ENCODE data around the gene ARPC5.
A peak's percentile ranks its signal among the peaks of the same experiment; 100 is the strongest.
"Not testable (repeated sequence)": the region's sequence is repeated elsewhere in the genome, so short reads cannot be mapped to it uniquely, and the experiment has no call there.

ARPC5 gene

DNA sequence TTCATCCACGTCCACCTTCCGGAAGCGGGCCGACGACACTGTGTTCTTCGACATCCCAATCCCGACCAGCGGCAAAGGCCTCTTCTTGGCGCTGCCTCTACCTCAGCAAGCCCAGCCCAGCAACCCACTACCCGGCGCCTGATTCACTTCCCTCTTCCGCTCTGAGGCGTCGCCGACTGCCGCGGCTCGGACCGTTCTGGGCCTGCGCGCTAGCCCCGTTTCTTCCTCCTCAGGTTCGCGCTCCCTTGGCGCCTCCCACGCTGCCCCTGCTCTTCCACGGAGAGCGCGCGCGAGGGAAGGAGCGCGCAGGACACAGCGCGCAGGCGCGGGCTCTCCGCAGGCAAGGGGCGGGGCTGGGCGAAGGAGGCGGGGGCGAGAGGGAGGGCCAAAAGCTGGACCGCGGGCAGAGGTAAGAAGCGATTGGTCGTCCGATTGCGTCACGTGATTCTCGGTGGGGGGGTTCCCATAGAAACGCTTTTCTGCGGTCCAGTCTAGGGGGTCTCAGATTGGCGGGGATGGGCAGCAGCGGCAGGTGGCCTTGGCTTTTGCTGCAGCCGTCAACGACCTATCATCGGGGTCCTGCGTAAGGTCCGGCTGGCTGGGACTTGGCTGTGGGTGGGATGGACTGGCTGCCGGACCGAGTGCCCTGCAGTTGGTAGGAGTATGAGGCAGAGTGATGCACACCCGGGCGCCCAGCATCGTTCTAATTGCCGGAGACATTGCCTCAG, at the start of gene ARPC5:
Gene ARPC5 (minus strand): TSS at position 178 of the 728 bp plus-strand sequence. CDS start 124 bp downstream, at position 54.
- peak; percentile 96 to 97 for DNase-seq (ENCODE audit: low read depth in 2 of 2)

DNA sequence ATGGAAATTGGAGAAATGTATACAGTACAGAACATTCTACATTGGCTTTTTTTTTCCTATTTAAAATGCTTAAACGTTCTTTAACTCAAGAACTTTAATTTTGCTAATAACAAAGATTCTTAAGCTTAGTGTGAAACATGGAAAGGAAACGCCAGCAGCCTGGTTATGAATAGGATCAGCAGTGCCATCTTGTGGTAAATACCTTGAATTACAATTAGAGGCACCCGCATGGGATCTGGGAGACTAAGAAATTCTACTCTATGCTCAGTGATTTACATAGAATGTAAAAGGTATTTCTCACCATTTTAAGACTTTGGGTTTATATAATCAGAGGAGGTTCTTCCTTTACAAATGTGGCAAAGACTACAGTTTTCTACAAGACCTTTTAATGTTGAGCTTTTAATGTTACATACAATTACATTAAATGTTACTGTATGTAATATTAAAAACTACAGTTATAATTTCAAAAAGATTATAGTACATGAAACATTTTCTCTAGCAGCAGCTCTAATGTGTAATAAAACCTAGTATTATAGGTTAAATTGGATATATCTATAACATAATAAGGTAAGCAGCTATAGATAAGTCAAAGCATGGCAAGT, 49.6 kb upstream of the ARPC5 start:
- no peak for DNase-seq (ENCODE audit: low read depth in 2 of 2)

DNA sequence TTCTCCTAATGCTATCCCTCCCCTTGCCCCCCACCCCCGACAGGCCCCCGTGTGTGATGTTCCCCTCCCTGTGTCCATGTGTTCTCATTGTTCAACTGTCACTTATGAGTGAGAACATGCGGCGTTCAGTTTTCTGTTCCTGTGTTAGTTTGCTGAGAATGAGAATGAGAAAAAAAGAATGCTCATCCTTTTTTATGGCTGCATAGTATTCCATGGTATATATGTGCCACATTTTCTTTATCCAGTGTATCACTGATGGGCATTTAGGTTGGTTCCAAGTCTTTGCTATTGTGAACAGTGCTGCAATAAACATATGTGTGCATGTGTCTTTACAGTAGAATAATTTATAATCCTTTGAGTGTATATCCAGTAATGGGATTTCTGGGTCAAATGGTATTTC, 43.8 kb upstream of the ARPC5 start:
- DNase-seq (ENCODE audit: low read depth in 2 of 2) = not testable (repeated sequence)

DNA sequence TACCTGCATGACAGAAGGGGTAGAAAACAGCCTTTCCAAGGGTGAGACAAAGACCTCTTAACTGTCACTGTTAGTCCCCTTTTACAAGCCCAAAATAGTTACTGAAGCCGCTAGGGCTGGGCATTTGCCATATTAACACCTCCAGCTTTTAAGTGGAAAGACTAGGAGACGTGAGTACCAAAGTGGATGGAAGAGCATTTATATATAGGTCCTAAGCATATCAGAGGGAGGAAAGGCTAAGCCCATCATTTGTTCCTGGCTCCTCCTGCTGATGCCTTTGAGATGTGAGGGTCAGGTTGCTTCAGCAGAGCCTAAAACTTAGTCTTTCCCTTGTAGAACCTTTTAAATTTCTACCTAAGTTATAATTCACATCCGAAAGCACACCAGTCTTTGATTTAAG, 43.2 kb upstream of the ARPC5 start:
- DNase-seq (ENCODE audit: low read depth in 2 of 2) = no peak

DNA sequence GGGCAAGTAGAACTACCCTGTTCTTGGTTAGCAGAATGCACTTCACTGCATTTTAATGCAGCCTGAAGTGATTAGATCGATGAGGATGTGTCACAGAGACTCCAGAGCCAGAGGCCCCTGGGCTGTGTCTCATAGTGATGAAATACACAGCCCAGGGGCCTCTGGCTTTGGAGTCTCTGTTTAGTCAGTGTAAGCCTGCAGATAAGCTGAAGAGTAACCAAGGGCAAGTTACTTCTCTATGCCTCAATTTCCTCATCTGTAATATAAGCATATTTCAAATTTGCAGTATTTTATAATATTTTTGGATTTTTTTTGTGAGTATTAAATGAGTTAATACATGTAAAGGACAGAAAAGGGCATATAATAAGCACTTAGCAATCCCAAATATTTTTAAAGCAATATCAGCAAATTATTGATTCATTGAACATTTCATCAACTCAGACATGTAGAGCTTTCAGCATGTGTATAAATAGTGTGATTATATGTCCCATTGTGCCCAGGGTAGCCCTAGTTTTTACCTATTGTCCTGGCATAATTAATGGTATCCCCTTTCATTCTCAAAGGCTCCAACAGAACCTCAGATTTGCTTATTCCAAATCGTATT, 41.1 kb upstream of the ARPC5 start:
- DNase-seq (ENCODE audit: low read depth in 2 of 2) = no peak

DNA sequence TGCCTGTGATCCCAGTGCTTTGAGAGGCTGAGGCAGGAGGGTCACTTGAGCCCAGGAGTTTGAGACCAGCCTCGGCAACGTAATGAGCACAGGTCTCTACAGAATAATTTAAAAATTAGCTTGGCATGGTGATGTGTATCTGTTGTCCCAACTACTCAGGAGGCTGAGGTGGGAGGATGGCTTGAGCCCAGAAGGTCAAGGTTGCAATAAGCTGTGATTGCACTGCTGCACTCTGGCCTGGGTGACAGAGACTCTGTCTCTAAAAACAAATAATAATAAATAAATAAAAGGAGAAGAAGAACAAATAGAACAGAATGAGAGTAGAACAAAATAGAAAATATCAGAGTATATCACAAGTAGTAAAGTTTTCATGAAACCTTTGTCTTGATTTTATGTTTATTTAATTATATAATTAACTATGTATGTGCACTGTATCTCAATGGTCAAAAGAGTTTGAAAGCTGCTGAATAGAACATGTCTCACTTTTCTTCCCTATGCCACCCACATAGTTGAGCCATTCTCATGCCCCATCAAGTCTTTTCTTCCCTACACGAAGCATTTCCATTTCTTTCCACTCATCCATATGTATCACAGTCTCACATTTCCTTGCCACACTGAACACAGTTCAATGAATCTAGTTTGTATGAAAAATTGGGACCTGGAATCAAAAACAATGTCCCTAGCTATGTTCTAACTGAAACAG, 40.5 kb upstream of the ARPC5 start:
- DNase-seq (ENCODE audit: low read depth in 2 of 2) = no peak

DNA sequence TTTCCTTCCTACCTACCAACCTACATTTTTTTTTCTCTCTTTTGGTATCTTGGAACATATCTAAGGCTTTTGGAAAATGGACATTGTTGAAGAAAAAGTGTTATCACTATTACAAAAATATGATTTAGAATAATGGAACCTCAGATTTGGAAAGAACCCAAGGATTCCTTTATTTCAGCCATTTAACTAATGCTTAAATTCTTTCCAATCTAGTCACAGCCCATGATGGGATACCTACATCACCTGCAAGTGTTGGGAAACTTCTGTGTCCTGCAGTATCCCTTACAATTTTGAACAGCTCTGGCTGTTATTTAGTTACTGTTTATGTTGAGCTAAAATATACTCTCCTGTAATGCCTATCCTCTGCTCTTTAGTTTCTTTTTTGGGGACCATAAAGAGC, 39.8 kb upstream of the ARPC5 start:
- no peak for DNase-seq (ENCODE audit: low read depth in 2 of 2)

DNA sequence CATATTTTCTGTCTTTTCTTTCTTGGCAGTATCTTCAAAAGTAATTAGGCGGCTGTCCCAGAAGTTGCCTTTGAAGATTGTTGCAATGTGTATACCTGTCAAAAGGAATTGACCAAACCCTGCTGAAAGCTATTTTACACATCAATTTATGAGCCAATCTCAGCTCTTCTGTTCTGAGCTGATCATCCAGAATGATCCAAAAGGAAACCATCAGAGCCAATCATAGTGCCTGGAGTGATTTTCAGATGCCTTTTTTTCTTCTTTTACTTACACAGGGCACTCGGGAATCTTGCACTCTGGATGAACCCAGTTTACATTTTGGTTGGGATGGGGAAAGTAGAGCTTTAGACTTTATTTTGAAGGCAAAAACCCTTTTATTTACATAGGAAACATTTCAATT, 39.3 kb upstream of the ARPC5 start:
- DNase-seq (ENCODE audit: low read depth in 2 of 2) = no peak

DNA sequence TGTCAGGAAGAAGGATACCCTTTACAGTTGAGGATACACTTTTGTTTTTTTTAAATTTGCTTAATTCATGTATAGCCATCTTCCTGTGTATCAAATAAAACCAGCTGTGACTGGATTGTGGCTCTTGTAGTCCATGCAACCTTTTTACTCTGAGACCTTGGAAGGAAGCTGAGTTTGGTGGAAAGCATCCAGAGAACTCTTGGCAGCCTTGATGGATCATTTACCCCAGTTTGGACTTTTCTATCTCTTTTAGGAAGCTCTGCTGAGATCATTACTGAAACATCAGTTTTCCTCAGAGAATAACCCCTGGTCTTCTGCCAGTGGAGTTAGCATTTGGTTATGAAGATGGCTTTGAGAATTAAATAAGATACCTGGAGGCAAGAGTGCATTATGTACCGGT, 38.8 kb upstream of the ARPC5 start:
- no peak for DNase-seq (ENCODE audit: low read depth in 2 of 2)

DNA sequence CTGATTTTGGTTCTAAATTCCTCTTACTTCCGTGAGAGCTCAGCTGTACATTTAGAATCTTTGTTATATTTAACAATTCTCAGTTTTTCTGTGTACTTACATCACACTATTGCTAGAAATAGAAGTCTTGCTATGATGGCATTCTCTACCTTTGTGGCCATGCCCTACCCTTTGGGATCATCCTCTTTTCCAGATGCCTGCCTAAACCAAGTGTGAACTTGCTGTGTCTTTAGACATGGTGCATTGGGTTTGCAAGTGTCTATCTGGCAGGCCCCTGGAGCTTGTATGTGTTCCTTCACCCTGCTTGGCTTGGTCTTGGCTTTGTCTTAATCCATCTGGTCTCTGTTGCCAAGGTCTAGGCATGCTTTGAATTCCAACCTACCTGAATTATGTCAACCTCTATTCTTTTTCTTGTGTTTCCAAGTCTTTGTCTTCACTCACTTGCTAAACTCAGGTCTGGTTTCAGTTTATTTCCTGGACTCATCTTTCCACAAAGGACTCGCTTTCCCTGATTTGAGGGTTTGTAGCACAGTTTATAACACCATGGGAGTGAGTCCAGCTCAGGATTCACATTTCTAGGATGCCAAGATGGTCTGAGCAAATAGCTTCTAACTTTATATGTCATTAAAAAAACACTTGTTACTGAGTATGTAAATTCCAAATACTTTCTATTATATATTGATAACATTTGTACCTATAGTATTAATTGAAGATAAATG, 38.2 kb upstream of the ARPC5 start:
- no peak for DNase-seq (ENCODE audit: low read depth in 2 of 2)

DNA sequence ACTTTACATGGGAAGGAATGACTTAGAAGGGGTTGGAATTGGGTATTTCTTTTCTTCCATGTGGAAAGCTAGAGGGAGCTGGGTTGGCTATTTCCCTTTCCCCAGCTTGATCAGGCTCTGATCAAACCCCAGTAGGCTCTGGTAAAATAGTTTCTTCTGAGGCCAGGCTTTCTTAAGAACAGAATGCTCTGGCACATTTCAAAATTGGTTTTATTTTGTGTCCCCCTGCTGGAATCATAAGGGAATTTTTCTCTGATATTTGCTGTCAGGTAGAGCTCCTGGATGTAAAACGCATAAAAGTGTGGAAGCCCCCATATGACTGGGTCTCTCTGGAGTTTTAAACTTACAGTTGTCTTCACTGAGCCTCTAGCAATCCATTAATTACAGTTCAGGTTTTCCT, 34.6 kb upstream of the ARPC5 start:
- DNase-seq (ENCODE audit: low read depth in 2 of 2) = no peak

DNA sequence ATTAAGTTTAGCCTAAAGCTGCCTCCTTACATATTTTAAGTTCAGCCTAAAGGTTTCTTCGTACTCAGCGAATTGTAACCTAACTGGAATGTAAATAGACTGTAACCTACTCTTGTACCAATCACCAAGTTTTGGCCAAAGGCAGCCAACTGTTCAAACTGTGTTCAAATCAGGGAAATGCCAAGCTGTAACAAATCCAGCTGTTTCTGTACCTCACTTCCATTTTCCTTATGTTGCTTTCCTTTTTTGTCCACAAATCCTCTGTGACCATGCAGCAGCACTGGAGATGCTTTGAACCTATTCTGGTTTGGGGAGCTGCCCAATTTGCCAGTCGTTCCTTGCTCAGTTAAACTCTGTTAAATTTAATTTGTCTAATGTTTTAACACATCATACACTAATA, 20.8 kb upstream of the ARPC5 start:
- DNase-seq (ENCODE audit: low read depth in 2 of 2) = no peak

DNA sequence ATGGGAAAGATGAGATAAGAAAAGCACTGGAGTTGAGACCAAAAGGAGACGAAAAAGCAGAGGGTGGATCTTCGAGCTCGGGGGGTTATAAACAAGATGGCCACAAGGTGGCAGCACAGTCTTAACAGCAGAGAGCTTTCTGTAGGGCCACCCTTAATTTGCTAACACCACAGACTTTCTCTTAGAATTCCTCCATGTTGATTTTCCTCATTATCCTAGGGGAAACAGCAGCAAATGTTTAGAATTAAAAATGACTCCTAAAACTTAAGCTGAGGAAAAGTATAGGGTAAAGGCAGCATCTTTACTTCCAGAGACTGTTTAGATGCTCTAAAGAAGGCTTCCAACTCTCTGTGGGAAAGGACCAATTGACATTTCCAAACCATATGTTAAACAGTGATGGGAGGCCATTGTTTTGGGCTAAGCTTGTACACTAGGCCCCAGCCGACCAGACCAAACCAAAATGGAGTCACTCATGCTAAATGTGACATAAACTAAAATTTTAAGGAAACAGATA, 20.0 kb upstream of the ARPC5 start:
- peak; percentile 48 to 73 for DNase-seq (ENCODE audit: low read depth in 2 of 2)

DNA sequence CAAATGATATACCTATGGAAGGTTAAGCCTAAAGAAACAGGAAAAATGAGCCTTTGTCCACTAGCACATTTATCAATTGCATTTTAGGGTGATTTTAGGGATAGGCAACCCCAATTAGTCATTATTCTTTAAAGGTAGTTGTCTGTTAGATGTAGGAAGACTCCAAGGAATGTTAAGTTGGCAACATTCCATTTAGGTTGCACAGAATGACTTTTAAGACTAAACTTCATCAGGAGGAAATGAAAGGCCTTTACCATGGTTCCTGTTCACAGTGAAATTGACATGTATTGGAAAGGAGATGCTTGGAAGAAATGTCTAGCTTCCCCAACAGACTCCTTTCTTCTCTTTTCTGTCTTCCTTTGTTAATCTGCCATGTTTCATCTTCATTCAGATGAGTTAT, 19.1 kb upstream of the ARPC5 start:
- DNase-seq (ENCODE audit: low read depth in 2 of 2) = no peak

DNA sequence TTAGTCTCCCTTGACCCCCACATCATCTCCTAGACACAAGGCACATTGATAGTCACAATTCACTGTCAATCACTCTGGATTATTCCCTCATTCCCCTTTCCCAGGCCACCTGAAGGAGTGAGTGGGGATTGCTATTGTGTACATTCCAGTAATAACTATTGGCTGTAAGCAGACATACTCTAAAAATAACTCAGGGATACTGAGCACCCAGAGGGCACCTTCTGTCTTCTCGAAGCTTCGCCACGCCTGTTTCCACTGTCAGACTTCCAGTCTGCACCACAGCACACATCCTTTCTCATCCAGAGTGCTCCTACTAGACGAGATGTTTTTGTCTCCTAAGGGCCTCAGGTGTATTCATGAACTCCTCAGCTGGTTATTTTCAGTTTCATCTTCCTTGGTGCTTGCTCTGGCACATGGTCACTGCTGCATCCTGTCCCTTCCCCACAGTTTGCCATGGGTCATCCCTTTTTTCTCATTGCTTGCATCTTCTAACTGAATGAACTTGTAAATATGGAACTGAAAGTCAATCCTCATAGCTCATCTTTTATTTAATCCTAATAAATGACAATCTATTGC, 18.4 kb upstream of the ARPC5 start:
- no peak for DNase-seq (ENCODE audit: low read depth in 2 of 2)

DNA sequence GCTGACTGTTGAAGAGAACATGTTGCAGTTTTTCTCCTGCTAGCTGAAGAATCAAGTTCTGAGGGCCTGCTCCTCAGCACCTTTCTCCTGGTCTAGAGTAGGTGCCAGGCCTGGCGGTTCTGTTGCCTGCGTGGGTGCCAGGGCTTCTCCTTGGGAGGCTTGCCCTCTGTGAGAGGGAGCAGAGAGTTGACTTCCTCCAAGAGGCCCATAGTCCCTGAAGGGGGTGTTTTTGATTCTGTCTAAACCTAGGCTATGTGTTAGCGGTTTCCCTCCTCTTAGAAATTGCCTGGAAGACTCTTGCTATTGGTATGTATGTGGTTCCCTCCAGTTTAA, 17.8 kb upstream of the ARPC5 start:
- DNase-seq (ENCODE audit: low read depth in 2 of 2) = no peak

DNA sequence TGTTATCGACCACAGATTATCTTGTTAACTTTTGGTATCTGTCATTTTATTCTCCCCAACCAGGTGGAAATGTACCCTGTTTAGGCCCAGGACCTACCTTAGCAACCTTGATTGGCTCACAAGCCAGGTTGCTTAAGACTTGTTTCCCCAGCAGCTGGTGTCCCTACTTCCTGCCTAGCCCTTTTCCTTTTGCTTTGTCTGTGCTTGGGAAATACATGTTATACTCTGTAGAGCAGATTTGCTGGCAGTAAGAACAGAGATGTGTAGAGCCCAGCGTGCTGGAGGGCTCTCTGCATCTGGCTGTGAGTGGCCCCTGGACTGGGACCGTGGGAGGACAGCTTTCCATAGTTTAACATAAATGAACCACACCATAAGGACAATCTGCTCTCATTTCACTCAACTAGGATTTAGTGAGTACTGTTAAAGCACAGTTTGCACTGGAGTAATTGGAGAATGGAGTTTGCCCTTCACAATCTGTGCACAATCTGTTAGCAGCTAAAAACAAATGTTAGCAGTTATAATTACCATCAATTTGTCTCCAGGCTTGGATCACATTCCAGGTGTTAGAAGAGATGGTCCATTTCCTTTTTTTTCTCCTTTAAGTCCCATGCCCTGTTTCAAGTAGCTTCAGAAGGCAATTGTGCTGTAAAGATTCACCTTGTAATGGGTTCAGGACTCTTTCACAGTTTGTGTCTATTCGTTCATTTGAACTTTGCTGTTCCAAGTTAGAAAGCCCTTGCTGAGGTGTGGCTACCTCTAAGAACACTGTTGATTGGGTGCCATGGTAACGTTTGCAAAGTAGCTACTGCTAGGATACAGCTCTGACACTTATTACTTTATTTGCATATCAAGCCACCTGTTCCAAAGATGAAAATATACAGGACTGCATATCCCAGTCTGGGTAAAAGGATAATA, 17.2 kb upstream of the ARPC5 start, which contains the start of gene APOBEC4:
Gene APOBEC4 (minus strand): TSS at position 770 of the 915 bp plus-strand sequence. CDS start 4,535 bp downstream, outside the sequence.
- DNase-seq (ENCODE audit: low read depth in 2 of 2) = no peak

DNA sequence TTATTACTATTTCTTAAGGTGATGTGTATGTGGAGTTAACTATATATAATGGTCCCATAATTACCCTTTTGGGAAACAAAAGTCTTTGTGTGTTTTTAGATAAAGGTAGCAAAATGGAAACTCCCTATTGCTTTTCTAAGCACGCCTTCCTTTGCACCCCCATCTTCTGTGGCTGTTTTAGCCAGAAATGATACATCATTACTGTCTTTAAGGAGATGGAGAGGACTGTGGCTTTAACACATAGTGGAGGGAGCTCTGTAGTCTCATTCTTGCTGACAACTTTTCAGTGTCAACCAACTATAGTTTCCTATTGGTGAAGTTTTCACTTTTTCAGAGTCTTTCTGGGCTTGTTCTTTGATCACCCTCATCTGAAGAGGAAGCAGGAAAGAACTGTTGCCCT, 16.5 kb upstream of the ARPC5 start:
- DNase-seq (ENCODE audit: low read depth in 2 of 2) = no peak

DNA sequence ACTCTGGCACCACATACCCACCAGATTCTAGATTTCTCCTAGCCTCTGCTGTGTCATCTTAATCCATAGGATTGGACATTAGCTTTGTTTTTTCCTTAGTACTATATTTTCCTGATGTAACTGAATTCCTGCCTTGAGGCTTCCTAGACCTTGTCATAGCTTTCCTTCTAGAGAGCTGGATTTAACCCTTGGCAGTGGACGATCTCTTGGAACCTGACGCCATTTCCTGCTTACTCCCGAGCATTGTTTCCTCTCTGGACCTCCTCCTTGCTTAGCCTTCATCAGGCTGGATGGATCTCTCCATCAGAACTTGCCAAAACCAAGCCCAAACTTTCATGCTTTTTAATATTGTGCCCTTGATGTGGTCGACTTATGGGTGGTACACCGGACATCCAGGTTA, 16.0 kb upstream of the ARPC5 start:
- no peak for DNase-seq (ENCODE audit: low read depth in 2 of 2)

DNA sequence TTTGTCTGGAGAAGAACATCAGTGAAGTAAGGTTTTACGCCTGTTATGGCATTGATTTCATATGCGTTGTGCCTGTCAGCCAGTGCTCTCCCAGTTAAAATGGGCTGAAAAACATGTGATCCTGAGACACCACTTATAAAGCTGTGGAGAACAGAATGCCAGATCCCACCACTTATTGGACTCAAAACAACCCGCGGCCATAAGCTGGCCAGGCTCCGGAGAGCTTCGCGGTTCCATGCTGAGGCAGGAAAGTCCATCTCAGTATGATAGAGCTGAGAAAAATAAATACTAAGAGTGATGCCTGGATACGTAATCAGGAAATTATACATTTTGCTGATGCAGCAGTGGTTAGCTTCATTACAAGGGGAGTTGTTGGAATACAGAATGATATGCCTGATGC, 12.5 kb upstream of the ARPC5 start:
- DNase-seq (ENCODE audit: low read depth in 2 of 2) = no peak

Measured in stimulated activated CD4-positive, alpha-beta T cell treated with anti-CD3 and anti-CD28 coated beads, Interleukin-12 subunit alpha, Interleukin-12 subunit beta, amount 100 ng/mL, for 24 hours (primary cell).